Coronary artery (tissue), 2 donors: ENCODE measurements around the gene RBMXL3.
A peak's percentile ranks its signal among the peaks of the same experiment; 100 is the strongest.

ENCODE experiments used
- DNase-seq: peaks from one replicate; pipeline ENCODE4 v3.0.0-alpha.2; 2017; ENCODE audit warnings: low spot score
- H3K27ac ChIP-seq, 2 donors: fragments of 200-600 bp; sonication (generic); one replicate each; pipeline ENCODE4 v1.5.1; 2016 to 2019
- H3K4me3 ChIP-seq: fragments of 200-600 bp; sonication (generic); 2 replicates; pipeline ENCODE4 v1.5.1; 2016; ENCODE audit warnings: mild to moderate bottlenecking, moderate library complexity
- CTCF ChIP-seq: fragments of 200-600 bp; sonication (generic); IDR thresholded peaks from one replicate; pipeline ENCODE4 v1.5.1; 2019; ENCODE audit warnings: antibody characterized with exemption

RBMXL3 gene

GRCh38 chrX:115234461-115234860 lies 45.3 kb downstream of the RBMXL3 start:
- Histone ChIP-seq H3K4me3 (peak overlapping the region; percentile 75), H3K27ac (peak overlapping the region; percentile 36 to 74)
- TF ChIP-seq CTCF: no peak
- DNase-seq: no peak

- Histone ChIP-seq H3K27ac (no peak overlapping the region), H3K4me3 (no peak overlapping the region)
- no peak for DNase-seq
- no peak for TF ChIP-seq CTCF
Observed at GRCh38 chrX:115236560-115236959, 47.4 kb downstream of the RBMXL3 start.

GRCh38 chrX:115237056-115237455 lies 47.8 kb downstream of the RBMXL3 start:
- H3K27ac ChIP-seq: no peak overlapping the region
- H3K4me3 ChIP-seq: no peak overlapping the region
- no peak for DNase-seq
- TF ChIP-seq CTCF: no peak
